Activated CD4-positive, alpha-beta memory T cell treated with anti-CD3 and anti-CD28 coated beads for 36 hours (primary cell): Measurements from ENCODE around the gene UCHL5. TPM values are rescaled to one million over a fixed set of nuclear protein-coding genes. Genes with fewer than 3 reads are reported as not detected.

Experiments used
- CTCF ChIA-PET: fragments of 350-600 bp; sonication (Branson Sonifier 250); formaldehyde crosslinking; loops from one replicate; lab custom pipeline; 2021; ENCODE audit warnings: antibody characterized with exemption, inconsistent platforms; lab: Charles Lee
- POLR2A ChIA-PET: fragments of 350-600 bp; sonication (Branson Sonifier 250); formaldehyde crosslinking; loops from one replicate; lab custom pipeline; 2021; ENCODE audit warnings: antibody characterized with exemption; lab: Charles Lee
- DNase-seq: peaks from one replicate; pipeline ENCODE4 v3.0.0-alpha.2; 2020
- H3K27ac Mint-ChIP-seq: one replicate; pipeline ENCODE4 v1.8.0; 2021; ENCODE audit warnings: mixed read lengths
- H3K27me3 Mint-ChIP-seq: one replicate; pipeline ENCODE4 v1.8.0; 2021; ENCODE audit warnings: mixed read lengths
- H3K36me3 Mint-ChIP-seq: one replicate; pipeline ENCODE4 v1.8.0; 2021; ENCODE audit warnings: mixed read lengths
- H3K4me1 Mint-ChIP-seq: one replicate; pipeline ENCODE4 v1.8.0; 2021; ENCODE audit warnings: low read depth, mixed read lengths
- H3K4me3 Mint-ChIP-seq: one replicate; pipeline ENCODE4 v1.8.0; 2021; ENCODE audit warnings: mild to moderate bottlenecking, mixed read lengths
- H3K9me3 Mint-ChIP-seq: one replicate; pipeline ENCODE4 v1.8.0; 2021; ENCODE audit warnings: mixed read lengths
- intact Hi-C: fragments of 100-400 bp; cut with micrococcal nuclease; formaldehyde crosslinking; loops from one replicate; pipeline ENCODE4 v1.15.1; 2023
- total RNA-seq, 2 experiments: library from RNA; stranded (reverse); gene quantifications; one replicate each; pipeline ENCODE4 v1.2.3, GENCODE V29; 2021

UCHL5 gene
- total RNA-seq, 2 experiments from 2014 or later = 72.1 to 77.5 TPM

DNA sequence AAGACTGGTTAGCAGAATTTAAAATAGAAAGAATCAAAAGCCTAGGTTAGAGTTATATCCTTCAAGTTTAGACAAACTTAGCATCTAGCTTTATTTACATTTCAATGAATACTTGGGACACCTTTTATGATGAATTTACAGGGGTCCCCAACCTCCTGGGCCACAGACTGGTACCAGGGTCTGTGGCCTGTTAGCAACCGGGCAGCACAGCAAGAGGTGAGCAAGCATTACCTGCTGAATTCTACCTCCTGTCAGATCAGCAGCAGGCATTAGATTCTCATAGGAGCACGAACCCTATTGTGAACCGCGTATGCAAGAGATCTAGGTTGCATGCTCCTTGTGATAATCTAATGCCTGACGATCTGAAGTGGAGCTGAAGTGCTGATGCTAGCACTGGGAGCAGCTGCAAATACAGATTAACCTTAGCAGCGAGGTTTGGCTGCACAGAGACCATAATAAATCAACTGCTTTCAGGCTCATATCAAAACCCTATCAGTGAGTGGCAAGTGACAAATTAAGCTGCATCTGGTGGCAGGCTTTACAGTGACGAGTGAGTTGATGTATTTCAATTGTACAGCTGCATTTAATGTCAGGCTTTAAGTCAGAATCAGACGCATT lies 82.0 kb downstream of the UCHL5 start:
- POLR2A ChIA-PET = no interaction called here
- Mint-ChIP-seq H3K27me3 (no peaks in the 10 kb centered on the region), H3K4me1 (peaks cover 12% of the 10 kb centered on the region), H3K9me3 (no peaks in the 10 kb centered on the region), H3K27ac (no peak overlapping the region), H3K36me3 (peaks cover 9% of the 10 kb centered on the region), H3K4me3 (no peak overlapping the region)
- DNase-seq = no peak
- intact Hi-C loops = no loop called here
- CTCF ChIA-PET = no interaction called here

- intact Hi-C loops = no loop called here
- no peak overlapping the region for H3K4me3 Mint-ChIP-seq
- CTCF ChIA-PET = no interaction called here
- peaks cover 12% of the 10 kb centered on the region for H3K4me1 Mint-ChIP-seq
- peaks cover 9% of the 10 kb centered on the region for H3K36me3 Mint-ChIP-seq
- POLR2A ChIA-PET = no interaction called here
- no peak overlapping the region for H3K27ac Mint-ChIP-seq
- no peaks in the 10 kb centered on the region for H3K9me3 Mint-ChIP-seq
- DNase-seq = no peak
- H3K27me3 Mint-ChIP-seq = no peaks in the 10 kb centered on the region
Measured at GRCh38 chr1:192976576-192976975, 82.6 kb downstream of the UCHL5 start.

DNA sequence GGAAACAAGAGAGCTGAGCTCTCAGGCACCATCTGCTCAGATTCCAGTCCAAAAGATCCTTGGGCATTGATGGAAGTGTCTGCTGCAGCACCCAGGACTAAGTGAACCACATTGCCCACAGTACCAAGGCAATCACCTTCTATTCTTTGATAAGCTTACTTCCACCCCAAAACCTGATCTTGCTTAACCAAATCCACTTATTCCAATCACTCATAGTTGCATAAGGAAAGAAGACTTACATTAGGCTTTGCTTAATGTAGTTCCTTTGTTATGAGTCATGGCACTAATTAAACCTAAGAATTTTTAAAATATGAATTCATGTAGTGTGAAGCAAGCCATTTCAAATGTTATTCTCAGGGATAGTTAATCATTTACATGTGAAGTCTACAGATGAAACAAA lies 84.5 kb downstream of the UCHL5 start:
- Mint-ChIP-seq H3K36me3 (peaks cover 7% of the 10 kb centered on the region), H3K4me1 (peaks cover 5% of the 10 kb centered on the region), H3K9me3 (no peaks in the 10 kb centered on the region), H3K27me3 (no peaks in the 10 kb centered on the region), H3K4me3 (no peak overlapping the region), H3K27ac (no peak overlapping the region)
- DNase-seq = no peak
- intact Hi-C loops = no loop called here
- POLR2A ChIA-PET = no interaction called here
- CTCF ChIA-PET = interaction anchor here (0.9 kb wide), 1 partner anchor 169 kb away, joined by 3 read pairs; no protein-coding TSS in a partner anchor

- Mint-ChIP-seq H3K36me3 (peaks cover 2% of the 10 kb centered on the region), H3K4me3 (no peak overlapping the region), H3K9me3 (no peaks in the 10 kb centered on the region), H3K27ac (no peak overlapping the region), H3K27me3 (no peaks in the 10 kb centered on the region), H3K4me1 (peaks cover 5% of the 10 kb centered on the region)
- intact Hi-C loops = no loop called here
- no peak for DNase-seq
- ChIA-PET POLR2A (no interaction called here), CTCF (interaction anchor here (0.9 kb wide), 1 partner anchor 168 kb away, joined by 3 read pairs; no protein-coding TSS in a partner anchor)
Measured at GRCh38 chr1:192973988-192974387, 85.2 kb downstream of the UCHL5 start.

GRCh38 chr1:192973202-192973601 lies 86.0 kb downstream of the UCHL5 start:
- Mint-ChIP-seq H3K36me3 (peaks cover 2% of the 10 kb centered on the region), H3K9me3 (no peaks in the 10 kb centered on the region), H3K4me1 (peaks cover 5% of the 10 kb centered on the region), H3K4me3 (no peak overlapping the region), H3K27ac (no peak overlapping the region), H3K27me3 (no peaks in the 10 kb centered on the region)
- DNase-seq = no peak
- intact Hi-C loops = no loop called here
- ChIA-PET CTCF (no interaction called here), POLR2A (no interaction called here)

DNA sequence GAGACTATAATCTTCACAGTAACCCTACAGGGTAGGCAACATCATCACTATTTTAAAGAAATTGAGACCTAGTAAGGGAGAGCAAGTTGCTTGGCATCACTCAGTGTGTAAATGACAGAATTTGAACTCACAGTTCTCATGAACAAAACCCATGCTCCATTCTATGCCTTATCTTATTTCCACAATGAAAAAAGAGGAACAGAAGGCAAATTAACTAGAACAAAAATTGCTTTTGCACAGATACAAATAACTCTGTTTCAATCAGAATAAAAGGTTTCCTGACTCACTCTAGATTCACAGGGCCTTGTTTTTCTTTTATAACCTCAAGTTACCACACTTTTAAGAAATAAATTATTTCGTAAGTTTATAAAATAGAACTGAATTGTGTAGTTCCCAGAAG lies 90.1 kb downstream of the UCHL5 start:
- no peak for DNase-seq
- Mint-ChIP-seq H3K9me3 (no peaks in the 10 kb centered on the region), H3K27ac (no peak overlapping the region), H3K36me3 (no peaks in the 10 kb centered on the region), H3K4me1 (peaks cover 2% of the 10 kb centered on the region), H3K4me3 (no peak overlapping the region), H3K27me3 (no peaks in the 10 kb centered on the region)
- ChIA-PET CTCF (no interaction called here), POLR2A (no interaction called here)
- intact Hi-C loops = no loop called here

- DNase-seq = no peak
- intact Hi-C loops = no loop called here
- Mint-ChIP-seq H3K27me3 (no peaks in the 10 kb centered on the region), H3K27ac (no peak overlapping the region), H3K9me3 (no peaks in the 10 kb centered on the region), H3K4me3 (no peak overlapping the region), H3K36me3 (no peaks in the 10 kb centered on the region), H3K4me1 (peaks cover 2% of the 10 kb centered on the region)
- ChIA-PET CTCF (no interaction called here), POLR2A (no interaction called here)
Measured at GRCh38 chr1:192968323-192968722, 90.8 kb downstream of the UCHL5 start.

GRCh38 chr1:192967901-192968300 lies 91.3 kb downstream of the UCHL5 start:
- no peak overlapping the region for H3K27ac Mint-ChIP-seq
- intact Hi-C loops = no loop called here
- ChIA-PET CTCF (no interaction called here), POLR2A (no interaction called here)
- H3K4me1 Mint-ChIP-seq = peaks cover 2% of the 10 kb centered on the region
- no peaks in the 10 kb centered on the region for H3K9me3 Mint-ChIP-seq
- H3K27me3 Mint-ChIP-seq = no peaks in the 10 kb centered on the region
- no peak for DNase-seq
- no peak overlapping the region for H3K4me3 Mint-ChIP-seq
- H3K36me3 Mint-ChIP-seq = no peaks in the 10 kb centered on the region

- Mint-ChIP-seq H3K9me3 (no peaks in the 10 kb centered on the region), H3K36me3 (no peaks in the 10 kb centered on the region), H3K4me3 (no peak overlapping the region), H3K4me1 (peaks cover 5% of the 10 kb centered on the region), H3K27me3 (no peaks in the 10 kb centered on the region), H3K27ac (no peak overlapping the region)
- no peak for DNase-seq
- ChIA-PET CTCF (no interaction called here), POLR2A (no interaction called here)
- intact Hi-C loops = no loop called here
Measured at GRCh38 chr1:192967211-192967877, 91.8 kb downstream of the UCHL5 start.

- POLR2A ChIA-PET = no interaction called here
- no peak overlapping the region for H3K27ac Mint-ChIP-seq
- no peaks in the 10 kb centered on the region for H3K27me3 Mint-ChIP-seq
- intact Hi-C loops = no loop called here
- H3K36me3 Mint-ChIP-seq = no peaks in the 10 kb centered on the region
- no peak overlapping the region for H3K4me3 Mint-ChIP-seq
- H3K9me3 Mint-ChIP-seq = no peaks in the 10 kb centered on the region
- CTCF ChIA-PET = no interaction called here
- no peak for DNase-seq
- peaks cover 5% of the 10 kb centered on the region for H3K4me1 Mint-ChIP-seq
Measured at GRCh38 chr1:192966073-192966472, 93.1 kb downstream of the UCHL5 start.

- no peaks in the 10 kb centered on the region for H3K9me3 Mint-ChIP-seq
- no peaks in the 10 kb centered on the region for H3K27me3 Mint-ChIP-seq
- H3K4me3 Mint-ChIP-seq = no peak overlapping the region
- peaks cover 5% of the 10 kb centered on the region for H3K36me3 Mint-ChIP-seq
- ChIA-PET POLR2A (no interaction called here), CTCF (no interaction called here)
- intact Hi-C loops = no loop called here
- H3K27ac Mint-ChIP-seq = no peak overlapping the region
- no peak for DNase-seq
- H3K4me1 Mint-ChIP-seq = peaks cover 3% of the 10 kb centered on the region
Measured at GRCh38 chr1:192962901-192963300, 96.3 kb downstream of the UCHL5 start.
